Stimulated activated CD4-positive, alpha-beta T cell treated with anti-CD3 and anti-CD28 coated beads, Interleukin-15, amount 100 ng/mL, for 48 hours (primary cell): ENCODE measurements around the gene OR6P1.

Experiments
- DNase-seq, 2 donors: peaks; one replicate each; pipeline ENCODE4 v3.0.0-alpha.2; 2020; ENCODE audit warnings: low read depth in 2 of 2

Gene OR6P1

DNA sequence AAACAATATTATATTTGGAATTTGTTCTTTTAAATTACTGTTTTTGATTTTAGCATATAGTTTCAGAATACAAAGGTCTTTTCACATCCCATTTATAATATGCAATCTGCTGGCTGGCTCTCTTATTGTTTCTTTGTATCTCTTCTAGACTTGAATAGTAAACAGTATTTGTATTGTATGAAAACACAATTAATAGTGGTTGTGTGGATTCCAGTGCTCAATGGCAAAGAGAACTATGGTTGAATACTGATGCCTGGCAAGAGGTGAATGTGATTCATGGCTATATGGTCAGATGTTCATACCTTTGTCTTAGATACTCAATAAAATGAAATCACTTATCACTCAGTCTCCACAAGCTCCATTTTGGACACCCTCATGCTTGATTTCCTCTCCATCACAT lies 53.4 kb downstream of the OR6P1 start:
- DNase-seq = no peak
